Mammary epithelial cell (primary cell): Measurements from ENCODE around the gene FIGNL2.

ENCODE experiments used
- CTCF ChIP-seq, 2 donors: IDR thresholded peaks in 1 of 2; conservative IDR thresholded peaks in 1 of 2; 2 replicates each; pipeline ENCODE4 v1.5.1; 2011 to 2012; ENCODE audit warnings: inconsistent platforms in 2 of 2, low read length in 2 of 2, mild to moderate bottlenecking in 2 of 2, control low read depth in 1 of 2, low read depth in 1 of 2; ENCODE audit not compliant: insufficient read depth in 1 of 2; ENCODE audit errors: extremely low read depth in 1 of 2
- EZH2 ChIP-seq: IDR thresholded peaks from 2 replicates; pipeline ENCODE4 v1.6.1; 2012; ENCODE audit warnings: low read length, inconsistent platforms, borderline replicate concordance

DNA sequence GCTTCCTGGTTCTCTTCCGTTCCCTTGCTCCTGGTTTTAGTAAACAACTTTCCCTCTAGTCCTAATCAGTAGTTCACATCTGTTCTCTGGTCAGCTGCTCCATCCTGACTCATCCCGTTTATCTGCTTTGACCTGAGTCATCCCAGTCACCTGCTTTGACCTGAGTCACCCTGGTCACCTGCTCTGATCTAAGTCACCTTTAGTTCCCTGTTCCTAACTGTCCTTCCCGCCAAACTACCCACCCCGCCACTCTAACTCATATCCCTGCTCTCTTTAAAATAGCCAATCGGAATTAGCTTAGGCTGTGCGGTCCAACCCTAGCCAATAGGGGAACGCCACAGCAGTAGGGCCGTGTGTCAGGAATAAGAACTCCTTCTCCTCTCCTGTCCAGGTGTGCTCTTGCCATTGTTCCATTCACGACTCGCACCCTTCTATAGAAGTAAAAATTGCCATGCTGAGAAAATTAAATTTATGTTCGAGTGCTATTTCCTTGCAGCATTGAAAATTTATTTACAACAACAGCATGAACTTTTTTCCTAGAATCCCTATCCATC is 36.2 kb upstream of the FIGNL2 start:
- no peak for TF ChIP-seq EZH2
- TF ChIP-seq CTCF (conservative IDR thresholded peaks at IDR 0.05 in 1 of 2, IDR thresholded peaks at IDR 0.05 in 1 of 2; ENCODE audit: extremely low read depth in 1 of 2, insufficient read depth in 1 of 2, low read depth in 1 of 2, low read length in 2 of 2), result no peak
